NCI-H82 (cell line): ENCODE measurements around the gene THAP6.
"Not testable (repeated sequence)": the region's sequence is repeated elsewhere in the genome, so short reads cannot be mapped to it uniquely, and the experiment has no call there.

ENCODE experiments used
- DNase-seq: peaks from one replicate; lab custom pipeline; 2025; lab: John Stamatoyannopoulos, UW

The THAP6 gene, protein sequence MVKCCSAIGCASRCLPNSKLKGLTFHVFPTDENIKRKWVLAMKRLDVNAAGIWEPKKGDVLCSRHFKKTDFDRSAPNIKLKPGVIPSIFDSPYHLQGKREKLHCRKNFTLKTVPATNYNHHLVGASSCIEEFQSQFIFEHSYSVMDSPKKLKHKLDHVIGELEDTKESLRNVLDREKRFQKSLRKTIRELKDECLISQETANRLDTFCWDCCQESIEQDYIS

DNA sequence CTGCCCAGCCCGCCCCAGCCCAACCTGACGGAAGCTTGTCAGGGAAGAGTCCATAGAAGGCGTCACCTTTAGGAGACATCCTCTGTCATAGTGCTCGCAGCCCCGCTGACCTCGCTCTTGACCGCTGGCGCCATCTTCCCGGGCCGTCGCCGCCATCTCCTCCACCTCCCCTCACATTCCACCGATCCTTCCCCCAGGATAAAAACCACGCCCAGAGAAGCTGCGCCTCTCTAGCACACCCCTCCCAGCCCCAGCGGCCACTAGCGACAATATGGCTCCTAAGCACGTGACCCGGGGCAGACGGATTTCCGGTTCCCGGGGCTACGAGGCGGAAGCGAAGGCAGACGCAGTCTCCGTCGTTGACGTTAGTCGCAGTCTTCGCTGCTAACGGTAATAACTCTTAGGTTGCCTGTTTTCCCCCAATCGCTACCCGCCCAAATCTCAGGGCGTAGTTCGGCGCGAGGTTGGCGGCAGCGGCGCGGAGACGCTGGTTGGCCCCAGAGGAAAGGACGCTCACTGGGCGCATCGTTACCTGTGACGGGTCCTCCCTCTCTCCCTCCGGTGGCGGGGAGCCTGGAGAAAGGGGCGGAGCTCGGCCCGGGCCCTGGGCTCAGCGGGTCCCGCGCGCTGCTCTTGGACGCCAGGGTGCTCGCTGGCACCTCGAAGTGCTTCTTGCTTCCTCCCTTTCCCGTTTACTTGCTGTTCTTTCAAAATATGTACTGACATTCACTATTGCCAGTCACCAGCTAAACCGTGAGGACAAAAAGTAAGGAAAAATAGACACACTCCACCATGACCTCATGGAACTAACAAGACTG lies at the start of gene THAP6, which contains the start of gene RCHY1:
Gene THAP6 (plus strand): TSS at position 343 of the 818 bp plus-strand sequence. CDS start 980 bp downstream, outside the sequence.
Gene RCHY1 (minus strand): TSS at position 273 of the 818 bp plus-strand sequence. CDS start 117 bp downstream, at position 156.
- peak; percentile 98 for DNase-seq

DNA sequence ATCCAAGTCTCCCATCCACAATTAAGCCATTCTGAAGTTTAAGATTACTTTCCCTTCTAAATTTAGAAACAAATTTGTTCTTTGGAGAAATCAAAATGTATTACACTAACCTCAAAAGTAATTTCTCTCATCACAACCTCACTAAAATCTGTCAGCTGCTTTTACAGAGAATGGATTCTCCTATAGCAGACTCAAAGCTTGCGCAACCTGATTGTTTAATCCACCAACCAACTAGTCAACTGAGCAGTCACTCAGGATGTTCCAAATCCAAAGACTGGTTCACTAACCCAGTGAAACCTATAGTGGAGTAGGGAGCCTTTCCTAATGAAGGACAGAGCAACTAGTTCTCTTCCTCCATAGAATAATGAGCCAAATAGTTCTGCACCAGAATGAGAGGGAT lies 44.4 kb upstream of the THAP6 start:
- DNase-seq: no peak

DNA sequence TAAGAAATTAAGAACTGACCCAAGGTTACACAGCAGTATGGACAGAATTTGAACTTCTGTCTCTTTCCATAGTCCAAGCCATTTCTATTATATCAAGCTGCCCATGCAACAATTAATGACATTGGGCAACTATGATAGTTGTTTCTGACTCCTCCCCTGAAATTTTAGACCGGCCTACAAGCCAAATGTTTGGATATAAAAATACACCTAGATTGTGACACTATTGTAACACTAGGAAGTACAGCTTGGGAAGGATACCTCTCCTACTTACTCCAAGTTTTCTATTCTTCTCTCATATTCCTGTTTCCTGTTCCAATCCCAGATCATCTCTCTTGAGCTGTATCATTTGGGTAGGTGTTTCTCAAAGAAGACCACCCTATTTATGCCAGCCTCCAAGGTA lies 43.5 kb upstream of the THAP6 start:
- no peak for DNase-seq

DNA sequence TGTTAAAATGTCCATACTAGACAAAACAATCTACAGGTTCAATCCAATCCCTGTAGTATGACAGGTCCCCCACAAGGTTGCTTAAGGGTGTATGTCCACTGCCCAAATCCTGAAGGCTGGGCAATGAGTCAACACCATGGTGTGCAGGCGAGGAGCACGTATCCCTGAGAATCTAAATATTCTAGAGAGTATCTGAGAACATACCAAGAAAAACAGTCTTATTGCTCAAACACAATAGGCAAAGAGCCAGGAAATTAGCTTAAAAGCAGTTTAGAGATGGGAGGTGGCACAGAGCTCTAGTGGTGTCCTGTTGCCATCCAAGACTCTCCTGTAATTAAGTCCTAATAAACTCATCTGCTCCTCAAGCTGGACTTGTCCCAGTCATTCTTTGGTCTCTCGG lies 37.1 kb upstream of the THAP6 start:
- no peak for DNase-seq

DNA sequence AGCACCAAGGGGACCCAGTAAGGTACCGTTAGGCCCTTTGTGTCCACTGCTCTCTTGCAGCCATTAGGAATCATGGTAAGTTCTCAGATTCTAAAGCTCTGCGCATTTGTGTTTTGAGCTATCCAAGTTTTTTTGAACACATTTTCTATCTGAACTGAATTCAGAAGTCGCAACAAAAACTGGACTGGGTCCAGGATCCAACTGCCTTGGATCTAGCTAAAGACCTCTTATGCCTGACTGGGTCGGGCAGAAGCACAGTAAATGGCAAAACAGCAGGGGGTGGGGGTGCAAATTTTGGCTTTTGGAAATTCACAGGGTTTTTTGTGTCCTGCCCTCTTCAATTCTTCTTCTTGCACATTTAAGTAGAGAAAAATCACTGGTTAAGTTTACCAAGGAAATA lies 30.1 kb upstream of the THAP6 start:
- no peak for DNase-seq

DNA sequence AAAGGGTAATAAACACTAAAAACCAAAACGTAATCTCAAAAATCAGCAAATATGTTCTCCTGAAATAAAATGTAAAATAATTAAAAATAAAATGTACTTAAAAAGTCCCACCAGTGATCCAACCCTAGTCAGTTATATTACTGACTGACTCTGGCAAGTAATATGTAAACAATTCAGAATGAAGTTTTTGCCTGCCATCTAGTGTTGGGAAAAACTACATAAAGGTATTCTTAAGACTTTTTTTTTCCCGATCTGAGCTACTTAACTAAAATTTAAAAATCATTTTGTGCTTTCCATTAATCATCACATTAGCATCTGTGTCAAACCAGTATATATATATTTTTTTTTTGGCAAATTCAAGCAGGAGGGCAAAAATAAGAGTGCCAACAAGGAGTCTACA lies 24.1 kb upstream of the THAP6 start:
- no peak for DNase-seq

DNA sequence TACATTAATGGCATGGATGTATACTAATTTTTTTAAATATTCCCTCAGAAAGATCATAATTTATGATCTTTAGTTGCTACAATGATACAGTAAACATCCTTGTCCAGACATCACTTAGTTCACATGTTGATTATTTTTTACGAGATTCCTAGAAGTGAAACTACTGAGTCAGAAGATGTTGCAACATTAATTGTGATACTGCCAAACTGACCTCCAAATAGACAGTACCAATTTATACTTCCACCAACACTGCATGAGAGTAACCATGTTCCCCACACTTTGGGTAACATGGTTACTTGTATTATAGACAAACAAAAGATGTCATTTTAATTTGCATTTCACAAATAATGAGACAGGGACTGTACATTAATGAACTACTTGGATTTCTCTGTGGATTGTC lies 19.7 kb upstream of the THAP6 start:
- no peak for DNase-seq

DNA sequence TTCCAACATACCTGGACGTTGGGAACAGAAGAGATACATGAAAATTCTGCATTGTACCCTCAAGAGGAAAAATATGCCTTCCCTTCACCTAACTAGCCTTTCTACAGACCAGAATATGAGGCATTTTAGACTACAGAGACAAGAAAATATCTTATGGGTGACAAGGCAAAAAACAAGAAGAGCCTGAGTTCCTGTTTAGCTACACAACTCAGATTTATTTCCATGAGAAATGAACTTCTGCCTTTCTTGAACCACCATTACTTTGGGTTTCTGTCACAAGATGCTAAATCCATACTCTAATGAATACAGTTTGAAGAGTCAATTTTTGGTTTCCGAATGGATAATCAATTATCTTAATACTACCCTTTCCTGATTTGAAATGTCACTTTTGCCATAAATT lies 18.8 kb upstream of the THAP6 start:
- DNase-seq: no peak

DNA sequence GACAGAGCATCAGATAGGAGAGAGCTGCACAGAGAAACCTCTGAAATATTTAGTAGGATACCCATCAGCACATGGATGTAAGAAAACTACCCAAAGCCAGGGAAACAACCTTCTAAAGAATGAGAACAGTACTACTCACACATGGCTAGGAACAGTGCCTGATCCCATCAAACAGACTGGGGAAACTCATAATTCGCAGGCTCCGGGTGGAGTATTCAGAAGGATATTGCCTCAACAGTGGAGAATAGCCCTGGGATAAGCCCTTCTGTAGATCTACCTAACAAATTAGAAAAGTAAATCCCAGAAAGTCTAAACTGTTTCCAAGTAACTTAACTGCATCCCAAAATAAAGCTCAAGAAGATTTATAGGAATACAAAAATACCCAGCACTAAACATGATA lies 17.9 kb upstream of the THAP6 start:
- no peak for DNase-seq

DNA sequence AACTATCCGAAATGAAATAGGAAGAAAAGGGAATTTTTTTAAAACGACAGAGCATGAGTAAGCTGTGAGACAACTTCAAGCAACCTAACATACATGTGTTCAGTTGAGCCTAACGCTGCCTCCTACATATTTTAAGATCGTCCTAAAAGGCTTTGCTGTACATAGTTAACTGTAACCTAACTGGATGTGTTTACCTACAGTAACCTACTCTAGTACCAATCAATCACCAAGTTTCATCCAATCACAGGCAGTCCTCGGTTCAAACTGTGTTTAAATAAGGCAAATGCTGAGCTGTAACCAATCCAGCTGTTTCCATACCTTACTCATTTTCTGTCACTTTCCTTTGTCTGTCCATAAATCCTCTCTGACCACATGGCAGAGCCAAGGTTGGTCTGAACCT lies 17.1 kb upstream of the THAP6 start:
- DNase-seq: no peak

DNA sequence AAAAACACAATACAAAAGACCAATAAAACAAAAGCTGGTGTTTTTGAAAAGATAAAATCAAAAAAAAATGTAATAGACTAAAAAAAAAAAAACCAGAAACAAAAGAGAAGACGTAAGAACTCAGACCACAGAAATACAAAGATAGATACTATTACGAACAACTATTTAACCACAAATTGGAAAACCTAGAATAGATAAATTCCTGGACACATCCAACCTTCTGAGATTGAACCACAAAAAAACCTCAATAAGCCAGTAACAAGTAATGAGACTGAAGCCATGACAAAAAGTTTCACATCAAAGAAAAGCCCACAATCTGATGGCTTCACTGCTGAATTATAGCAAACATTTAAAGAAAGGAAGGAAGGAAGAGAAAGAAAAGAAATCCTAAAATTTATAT lies 16.2 kb upstream of the THAP6 start:
- DNase-seq: no peak

DNA sequence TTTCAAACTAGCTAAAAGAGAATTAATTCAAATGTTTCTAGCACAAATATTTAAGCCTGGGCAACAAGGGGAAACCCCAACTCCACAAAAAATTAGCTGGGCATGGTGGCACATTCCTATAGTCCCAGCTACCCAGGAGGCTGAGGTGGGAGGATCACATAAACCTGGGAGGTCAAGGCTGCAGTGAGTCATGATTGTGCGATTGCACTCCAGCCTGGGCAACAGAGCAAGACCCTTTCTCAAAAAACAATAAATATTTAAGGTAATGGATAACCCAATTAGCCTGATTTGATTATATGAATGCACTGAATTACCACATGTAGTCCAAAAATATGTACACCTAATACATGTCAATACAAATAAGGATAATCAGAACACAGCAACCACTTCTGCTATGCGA lies 14.4 kb upstream of the THAP6 start:
- DNase-seq: no peak

DNA sequence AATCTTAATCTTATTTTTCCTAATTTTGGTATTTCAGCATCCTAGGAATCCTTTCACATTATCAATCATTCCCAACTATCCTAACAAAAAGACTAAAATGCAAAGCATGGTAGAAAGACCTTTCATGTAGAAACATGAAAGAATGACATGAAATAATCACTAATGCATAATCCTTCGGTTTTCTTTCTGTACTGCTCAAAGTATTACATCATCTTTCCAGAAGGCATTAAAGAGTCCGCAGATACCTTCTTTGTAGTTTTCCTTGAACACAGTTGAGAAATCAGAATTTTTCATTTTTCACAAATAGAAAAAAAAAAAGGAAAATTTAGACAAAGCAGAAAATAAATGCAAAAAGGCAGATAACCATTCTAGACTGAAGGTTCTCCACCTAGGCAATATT lies 11.6 kb upstream of the THAP6 start:
- DNase-seq: no peak

DNA sequence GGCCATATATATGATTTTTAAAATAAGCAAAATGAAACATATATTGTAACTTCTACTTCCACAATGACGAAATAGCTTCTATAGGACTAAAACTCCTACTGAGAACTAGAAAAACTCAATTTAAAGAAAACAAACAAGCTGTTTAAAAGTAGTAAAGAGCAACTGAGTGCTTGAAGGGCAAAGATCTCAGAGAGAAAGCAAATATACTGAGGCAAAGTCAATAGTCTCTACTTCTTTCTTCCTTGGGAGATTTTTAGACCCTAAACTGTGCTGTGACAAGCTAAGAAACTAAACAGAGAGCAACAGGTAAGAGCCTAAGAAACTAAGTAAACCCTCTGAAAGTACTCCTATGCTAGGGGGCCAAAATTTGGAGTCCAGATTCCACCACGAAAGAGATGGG lies 8.6 kb upstream of the THAP6 start:
- DNase-seq: no peak

DNA sequence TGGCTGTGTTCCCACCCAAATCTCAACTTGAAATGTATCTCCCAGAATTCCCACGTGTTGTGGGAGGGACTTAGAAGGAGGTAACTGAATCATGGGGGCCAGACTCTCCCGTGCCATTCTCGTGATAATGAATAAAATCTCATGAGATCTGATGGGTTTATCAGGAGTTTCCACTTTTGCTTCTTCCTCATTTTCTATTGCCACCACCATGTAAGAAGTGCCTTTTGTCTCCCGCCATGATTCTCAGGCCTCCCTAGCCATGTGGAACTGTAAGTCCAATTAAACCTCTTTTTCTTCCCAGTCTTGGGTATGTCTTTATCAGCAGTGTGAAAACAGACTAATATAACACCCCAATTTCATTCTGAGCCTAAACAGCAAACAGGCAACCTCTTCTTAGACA lies 4.7 kb upstream of the THAP6 start:
- DNase-seq: not testable (repeated sequence)

DNA sequence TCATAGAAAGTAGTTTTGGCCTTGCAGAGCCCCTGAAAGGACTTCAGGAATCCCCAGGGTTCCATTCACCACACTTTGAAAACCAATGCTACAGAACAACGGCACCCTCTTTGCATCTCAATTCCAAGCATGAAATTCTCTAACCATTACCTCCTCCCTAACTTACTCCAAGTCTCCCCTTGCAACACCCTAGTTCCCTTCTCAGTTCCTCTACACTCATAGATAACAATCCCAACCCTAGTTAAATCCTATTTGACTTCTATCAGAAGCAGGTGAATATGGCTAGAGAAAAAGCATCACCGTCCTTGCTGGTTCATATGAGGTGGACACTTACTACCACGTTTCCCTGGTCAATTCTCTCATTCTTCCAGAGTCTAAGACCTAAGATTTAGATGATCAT lies 2.4 kb upstream of the THAP6 start:
- no peak for DNase-seq

DNA sequence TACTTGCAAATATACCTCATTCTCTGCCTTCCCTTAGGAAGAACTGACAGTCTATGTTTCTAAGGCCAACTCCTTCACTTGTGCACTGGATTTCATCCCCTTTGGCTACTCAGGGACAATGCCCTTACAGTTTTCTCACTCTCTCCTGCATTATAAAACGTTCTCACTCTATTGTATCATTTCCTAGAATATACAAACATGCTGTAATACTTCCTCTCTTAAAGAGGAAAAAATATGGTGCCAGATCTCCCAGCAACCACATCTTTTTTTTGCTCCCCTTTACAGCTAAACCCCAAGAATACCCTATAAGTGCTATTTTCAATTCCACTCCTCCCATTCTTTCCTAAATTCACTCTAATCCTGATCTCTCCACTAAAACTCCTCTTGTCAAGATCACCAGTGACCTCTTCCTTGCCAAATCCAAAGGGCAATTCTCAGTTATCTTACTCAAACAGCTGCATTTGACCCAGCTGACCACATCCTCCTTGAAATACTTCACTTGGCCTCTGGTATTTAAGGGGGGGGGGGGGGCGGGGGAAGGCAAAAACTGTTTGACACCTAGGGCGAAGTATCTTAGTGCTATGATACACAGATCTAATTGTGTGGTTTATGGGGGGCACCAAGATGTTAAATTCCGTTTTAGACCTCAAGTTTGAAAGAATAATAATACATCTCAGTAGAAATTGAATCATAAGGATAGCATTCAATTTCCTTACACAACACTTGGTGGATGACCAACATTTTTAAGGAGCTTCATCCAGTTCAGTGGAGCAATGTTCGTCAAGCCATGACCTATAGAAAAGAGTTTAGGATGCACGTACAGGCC lies 1.7 kb upstream of the THAP6 start:
- no peak for DNase-seq

DNA sequence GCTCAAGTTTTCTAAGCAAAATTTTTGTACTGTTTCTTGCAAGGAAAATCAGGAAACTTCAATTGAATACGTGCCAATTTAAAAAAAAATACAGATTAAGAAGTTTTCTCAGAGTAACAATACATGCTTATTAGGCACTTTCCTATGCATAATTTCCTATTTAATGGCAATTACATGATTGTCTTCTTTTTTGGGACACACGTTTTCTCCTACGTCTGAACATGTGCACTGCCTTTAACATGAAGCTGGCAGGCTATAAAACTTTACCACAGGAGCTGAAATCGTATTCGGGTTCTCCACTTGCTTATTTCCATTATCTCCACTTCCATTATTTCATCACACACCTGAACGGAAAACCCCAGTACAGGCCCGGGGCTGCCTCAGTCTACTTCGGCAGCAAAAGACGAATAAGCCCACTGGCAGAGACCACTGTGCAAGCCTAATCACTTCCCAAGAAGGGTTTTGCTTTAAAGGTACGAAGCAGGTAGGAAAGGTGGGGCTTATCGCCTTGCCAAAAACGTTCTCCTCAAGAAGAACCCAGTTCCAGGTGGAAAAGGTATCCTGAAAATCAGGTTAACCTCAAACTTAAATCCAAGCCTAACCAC lies 645 bp upstream of the THAP6 start:
- no peak for DNase-seq

DNA sequence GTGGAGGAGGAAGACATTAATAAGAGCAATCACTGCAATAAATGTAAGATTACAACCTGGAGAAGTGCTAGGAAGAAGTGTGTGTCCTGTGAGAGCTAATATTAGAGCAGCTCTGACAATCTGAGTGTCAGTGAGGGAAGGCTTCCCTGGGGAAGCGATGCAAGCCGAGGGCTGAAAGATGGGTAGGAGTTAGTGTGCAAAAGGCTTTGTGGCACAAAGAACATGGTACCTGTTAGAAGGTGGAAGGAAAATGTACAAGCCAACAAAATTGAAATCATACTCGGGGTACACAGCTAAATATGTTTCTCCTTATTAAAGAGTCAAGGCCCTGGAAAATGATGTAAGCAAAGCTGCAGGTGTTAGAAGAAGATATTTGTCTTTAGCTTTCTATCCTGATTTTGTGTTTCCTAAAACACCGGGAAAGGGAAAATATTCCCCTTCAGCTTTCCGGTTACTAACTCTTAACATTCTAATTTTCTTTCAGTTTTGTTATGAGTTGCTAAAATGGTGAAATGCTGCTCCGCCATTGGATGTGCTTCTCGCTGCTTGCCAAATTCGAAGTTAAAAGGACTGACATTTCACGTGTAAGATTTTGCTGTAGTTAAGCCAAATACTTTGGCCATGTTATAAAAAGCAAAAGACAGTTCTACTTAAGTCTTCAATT lies 808 bp downstream of the THAP6 start:
- DNase-seq: peak; percentile 34

DNA sequence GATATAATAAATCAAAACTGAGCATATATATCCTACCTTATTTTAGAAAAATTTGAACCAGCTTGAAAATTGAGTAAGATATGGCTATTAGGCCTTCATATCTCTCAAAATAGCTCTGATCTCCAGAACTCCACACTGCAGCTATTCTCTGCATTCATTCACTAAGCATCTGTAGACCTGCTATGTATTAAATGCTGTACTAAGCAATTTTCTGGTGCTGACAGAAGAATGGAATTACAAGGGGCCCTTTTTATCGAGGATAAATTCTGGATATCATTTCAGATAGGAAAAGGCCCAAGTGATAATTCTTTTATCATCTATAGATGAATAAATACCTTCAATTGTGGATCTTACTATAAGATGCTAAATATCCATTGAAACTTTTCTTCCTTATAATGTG lies 1.9 kb downstream of the THAP6 start:
- DNase-seq: no peak

DNA sequence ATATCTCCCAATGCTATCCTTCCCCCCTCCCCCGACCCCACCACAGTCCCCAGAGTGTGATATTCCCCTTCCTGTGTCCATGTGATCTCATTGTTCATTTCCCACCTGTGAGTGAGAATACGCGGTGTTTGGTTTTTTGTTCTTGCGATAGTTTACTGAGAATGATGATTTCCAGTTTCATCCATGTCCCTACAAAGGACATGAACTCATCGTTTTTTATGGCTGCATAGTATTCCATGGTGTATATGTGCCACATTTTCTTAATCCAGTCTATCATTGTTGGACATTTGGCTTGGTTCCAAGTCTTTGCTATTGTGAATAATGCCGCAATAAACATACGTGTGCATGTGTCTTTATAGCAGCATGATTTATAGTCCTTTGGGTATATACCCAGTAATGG lies 5.2 kb downstream of the THAP6 start:
- not testable (repeated sequence) for DNase-seq

DNA sequence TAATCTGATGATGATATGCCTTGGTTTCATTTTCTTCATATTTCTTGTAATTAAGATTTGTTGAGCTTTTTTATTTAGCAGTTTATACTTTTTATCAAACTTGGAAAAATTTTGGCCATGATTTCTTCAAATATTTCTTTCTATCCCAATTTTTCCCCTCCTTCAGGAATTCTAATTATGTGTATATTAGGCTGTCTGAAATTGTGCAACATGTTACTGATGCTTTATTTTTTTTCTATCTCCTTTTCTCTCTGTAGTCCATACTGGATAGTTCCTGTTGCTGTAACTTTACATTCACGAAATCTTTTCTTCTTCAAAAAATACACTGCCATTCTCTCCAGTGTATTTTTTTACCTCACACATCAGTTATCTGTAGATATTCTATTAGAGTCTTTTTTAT lies 10.8 kb downstream of the THAP6 start:
- DNase-seq: no peak
